ENCODE measurements around the gene GHRH.

The GHRH gene

GRCh38 chr20:37236462-37236861 is 25.2 kb downstream of the GHRH start:
- DNase-seq: no peak

- DNase-seq: no peak
These were observed 26.5 kb downstream of the GHRH start for GRCh38 chr20:37235065-37235464.

- DNase-seq: no peak
These were observed 27.4 kb downstream of the GHRH start for GRCh38 chr20:37234254-37234581.

GRCh38 chr20:37233548-37234253 is 27.9 kb downstream of the GHRH start:
- no peak for DNase-seq

- peak; percentile 33 for DNase-seq
These were observed 29.5 kb downstream of the GHRH start for GRCh38 chr20:37231947-37232630.

- no peak for DNase-seq
These were observed 31.4 kb downstream of the GHRH start for GRCh38 chr20:37230200-37230599.

- no peak for DNase-seq
These were observed 32.3 kb downstream of the GHRH start for GRCh38 chr20:37229357-37229756.

GRCh38 chr20:37228656-37229055 is 33.0 kb downstream of the GHRH start:
- DNase-seq: no peak

GRCh38 chr20:37228082-37228481 is 33.5 kb downstream of the GHRH start:
- no peak for DNase-seq

GRCh38 chr20:37226889-37227288 is 34.7 kb downstream of the GHRH start:
- DNase-seq: no peak

- DNase-seq: no peak
These were observed 36.5 kb downstream of the GHRH start for GRCh38 chr20:37225146-37225545.

- no peak for DNase-seq
These were observed 38.6 kb downstream of the GHRH start for GRCh38 chr20:37223053-37223452.

GRCh38 chr20:37222086-37222485 is 39.5 kb downstream of the GHRH start:
- no peak for DNase-seq

- no peak for DNase-seq
These were observed 40.9 kb downstream of the GHRH start for GRCh38 chr20:37220731-37221130.

GRCh38 chr20:37219751-37220668 is 41.6 kb downstream of the GHRH start:
- no peak for DNase-seq

- DNase-seq: no peak
These were observed 42.6 kb downstream of the GHRH start for GRCh38 chr20:37218976-37219375.

GRCh38 chr20:37218441-37218840 is 43.2 kb downstream of the GHRH start:
- no peak for DNase-seq

GRCh38 chr20:37209661-37210314 is 51.8 kb downstream of the GHRH start:
- DNase-seq: no peak

GRCh38 chr20:37209193-37209592 is 52.4 kb downstream of the GHRH start:
- no peak for DNase-seq

- no peak for DNase-seq
These were observed 54.4 kb downstream of the GHRH start for GRCh38 chr20:37207171-37207570.

GRCh38 chr20:37205794-37206193 is 55.8 kb downstream of the GHRH start:
- DNase-seq: no peak

GRCh38 chr20:37205130-37205529 is 56.5 kb downstream of the GHRH start:
- no peak for DNase-seq

GRCh38 chr20:37204056-37204455 is 57.6 kb downstream of the GHRH start:
- DNase-seq: no peak

All from NCI-H1092 (cell line).